GM12878 (cell line): ENCODE data around the gene RAET1E. TPM values are rescaled to one million over a fixed set of nuclear protein-coding genes. Genes with fewer than 3 reads are reported as not detected.
"Not testable (repeated sequence)": the region's sequence is repeated elsewhere in the genome, so short reads cannot be mapped to it uniquely, and the experiment has no call there.

Experiments
- ATAC-seq: fragments of 200-7000 bp; cut with Tn5 transposase; 3 replicates; pipeline ENCODE4 v1.9.1; 2020; ENCODE audit warnings: mild to moderate bottlenecking, moderate library complexity
- BruUV-seq: library from RNA; stranded (reverse); fragments of 400-500 nt; replicated peaks from 2 replicates; lab custom pipeline; 2021; lab: Mats Ljungman, UMichigan
- CTCF ChIA-PET: fragments of 300-600 bp; sonication (Branson Sonifier 250); formaldehyde crosslinking; extraction: SDS; loops from one replicate; lab custom pipeline; 2021; ENCODE audit warnings: inconsistent platforms; lab: Yijun Ruan, JAX
- POLR2A ChIA-PET: fragments of 350-600 bp; formaldehyde crosslinking; extraction: SDS; loops from one replicate; lab custom pipeline; 2021; ENCODE audit warnings: inconsistent platforms; lab: Charles Lee
- RAD21 ChIA-PET: fragments of 300-600 bp; sonication (Branson Sonifier 250); formaldehyde crosslinking; loops from one replicate; lab custom pipeline; 2023; ENCODE audit warnings: antibody characterized with exemption; ENCODE audit not compliant: unreplicated experiment; lab: Charles Lee
- SMC1A ChIA-PET: fragments of 300-600 bp; sonication (Branson Sonifier 250); formaldehyde crosslinking; loops from one replicate; lab custom pipeline; 2023; ENCODE audit not compliant: unreplicated experiment, uncharacterized antibody; lab: Charles Lee
- DNase-seq: peaks from one replicate; pipeline ENCODE4 v3.0.0-alpha.2; 2011; ENCODE audit warnings: low read depth, low spot score
- FAIRE-seq: peaks from 3 replicates; lab custom pipeline; 2011; peaks lifted over from hg19 to GRCh38; lab: Jason Lieb, UNC
- H2AFZ ChIP-seq: 2 replicates; pipeline ENCODE4 v1.6.0; 2011; ENCODE audit warnings: low read depth, low read length, control low read depth; ENCODE audit not compliant: control insufficient read depth
- H3K27ac ChIP-seq: 2 replicates; pipeline ENCODE4 v1.5.1; 2011; ENCODE audit warnings: control low read depth; ENCODE audit not compliant: control insufficient read depth, insufficient read depth
- H3K27me3 ChIP-seq, 2 experiments: replicated peaks in 1 of 2; 2 replicates each; pipeline versions ENCODE4 v1.6.0 to v1.6.1; 2011; ENCODE audit warnings: low read length in 1 of 2; ENCODE audit not compliant: control insufficient read depth in 2 of 2, insufficient read depth in 2 of 2
- H3K36me3 ChIP-seq, 2 experiments: 2 replicates each; pipeline ENCODE4 v1.5.1; 2011; ENCODE audit warnings: low read length in 1 of 2; ENCODE audit not compliant: control insufficient read depth in 2 of 2, insufficient read depth in 2 of 2
- H3K4me1 ChIP-seq: 2 replicates; pipeline ENCODE4 v1.6.1; 2011; ENCODE audit warnings: mild to moderate bottlenecking, low read length, moderate library complexity, mixed read lengths; ENCODE audit not compliant: control insufficient read depth, insufficient read depth
- H3K4me2 ChIP-seq: 2 replicates; pipeline ENCODE4 v1.6.0; 2011; ENCODE audit warnings: control low read depth; ENCODE audit not compliant: control insufficient read depth, insufficient read depth
- H3K4me3 ChIP-seq: fragments of 200-600 bp; sonication (generic); 2 replicates; pipeline ENCODE4 v1.5.1; 2016
- H3K79me2 ChIP-seq: 2 replicates; pipeline ENCODE4 v1.6.0; 2011; ENCODE audit warnings: low read length; ENCODE audit not compliant: control insufficient read depth, insufficient read depth
- H3K9ac ChIP-seq: 2 replicates; pipeline ENCODE4 v1.8.0; 2011; ENCODE audit warnings: low read length, control low read depth, mixed read lengths; ENCODE audit not compliant: control insufficient read depth, insufficient read depth
- H3K9me3 ChIP-seq: replicated peaks from 3 replicates; pipeline ENCODE4 v1.5.1; 2011; ENCODE audit warnings: mild to moderate bottlenecking, low read length; ENCODE audit not compliant: control insufficient read depth, insufficient read depth
- H4K20me1 ChIP-seq: 2 replicates; pipeline ENCODE4 v1.6.0; 2011; ENCODE audit not compliant: control insufficient read depth, insufficient read depth
- BACH1 ChIP-seq: fragments of 450-650 bp; IDR thresholded peaks from 2 replicates; pipeline ENCODE4 v1.6.1; 2017; ENCODE audit warnings: mild to moderate bottlenecking, borderline replicate concordance
- FOXK2 ChIP-seq: fragments of 450-650 bp; IDR thresholded peaks from 2 replicates; pipeline ENCODE4 v1.6.1; 2017; ENCODE audit warnings: mild to moderate bottlenecking, moderate library complexity
- HDGF ChIP-seq: fragments of 450-650 bp; IDR thresholded peaks from 2 replicates; pipeline ENCODE4 v1.6.1; 2016; ENCODE audit warnings: antibody characterized with exemption
- MXI1 ChIP-seq: fragments of 150-350 bp; IDR thresholded peaks from 2 replicates; pipeline ENCODE4 v1.6.1; 2011; ENCODE audit warnings: low read depth, mild to moderate bottlenecking, inconsistent platforms, low read length, improper control_type of control experiment
- SMC3 ChIP-seq: IDR thresholded peaks from 2 replicates; pipeline ENCODE4 v1.6.1; 2011; ENCODE audit warnings: low read length, improper control_type of control experiment, borderline replicate concordance
- STAT3 ChIP-seq: IDR thresholded peaks from 2 replicates; pipeline ENCODE4 v1.6.1; 2011; ENCODE audit warnings: low read depth, low read length, improper control_type of control experiment
- WGBS: methylation state at CpG from one replicate; pipeline ENCODE4 v1.1.6; 2016; ENCODE audit warnings: low lambda C conversion rate; ENCODE audit not compliant: insufficient replicate concordance, insufficient coverage; ENCODE audit errors: missing lambda C conversion rate; 5-methylcytosine and 5-hydroxymethylcytosine counted together
- in situ Hi-C: fragments of 300-500 bp; cut with MboI; formaldehyde crosslinking; loops from 9 replicates; pipeline ENCODE4 v1.14.3; 2018; ENCODE audit warnings: mixed read lengths
- intact Hi-C: fragments of 100-400 bp; cut with micrococcal nuclease; formaldehyde crosslinking; loops from one replicate; pipeline ENCODE4 v1.14.2; 2022; ENCODE audit not compliant: unreplicated experiment
- polyA plus RNA-seq, 11 experiments: library from polyadenylated mRNA; depleted of rRNA in 4 of 11; unstranded in 6 of 11; stranded (reverse) in 5 of 11; fragments of >200 nt; fragmentation: Nextera tagmentation in 4 of 11; fragmentation: Illumina TruSeq in 1 of 11; extraction: Ambion mirVana in 4 of 11; extraction: Trizol in 1 of 11; gene quantifications; 1 replicate in 1 of 11; 2 replicates in 10 of 11; pipeline versions ENCODE4 v1.2.1 to v1.2.3, GENCODE V29; 2011 to 2016; ENCODE audit warnings: inconsistent platforms in 2 of 11, missing spikeins in 2 of 11, low read depth in 1 of 11
- total RNA-seq, 4 experiments: library from RNA; depleted of rRNA in 3 of 4; stranded (reverse); fragments of >200 nt in 3 of 4; fragmentation: Illumina TruSeq in 1 of 4; extraction: Trizol in 1 of 4; gene quantifications; 2 replicates each; pipeline versions ENCODE4 v1.2.1 to v1.2.3, GENCODE V29; 2013 to 2021
- TF ChIP-seq, protein P1 (sequence below): fragments of 450-650 bp; IDR thresholded peaks from 2 replicates; pipeline ENCODE4 v1.6.1; 2017; ENCODE audit warnings: low read depth, mild to moderate bottlenecking, moderate library complexity

Gene RAET1E
- total and polyA plus RNA-seq, 10 of the 15 experiments (the other 5 are each of a cell fraction or from before 2014, with no cell fraction given): not detected

DNA sequence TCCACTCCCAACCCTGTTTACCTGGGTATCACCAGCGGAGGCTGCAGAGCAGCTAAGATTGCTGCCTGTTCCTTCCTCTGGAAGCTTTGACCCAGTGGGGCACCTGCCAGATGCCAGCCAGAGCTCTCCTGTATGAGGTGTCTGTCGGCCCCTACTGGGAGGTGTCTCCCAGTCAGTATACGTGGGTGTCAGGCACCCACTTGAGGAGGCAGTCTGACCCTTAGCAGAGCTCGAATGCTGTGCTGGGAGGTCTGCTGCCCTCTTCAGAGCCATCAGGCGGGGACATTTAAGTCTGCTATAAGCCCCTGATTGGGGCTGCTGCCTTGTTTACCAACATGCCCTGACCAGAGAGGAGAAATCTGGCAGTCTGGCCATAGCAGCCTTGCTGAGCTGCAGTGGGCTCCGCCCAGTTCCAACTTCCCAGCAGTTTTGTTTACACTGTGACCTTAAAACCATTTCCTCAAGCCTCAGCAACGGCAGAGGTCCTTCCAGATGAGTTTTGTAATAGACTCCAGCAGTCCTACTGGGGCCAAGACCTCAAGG is 2.8 kb downstream of the RAET1E start (continued):
- TF ChIP-seq, protein P1, sequence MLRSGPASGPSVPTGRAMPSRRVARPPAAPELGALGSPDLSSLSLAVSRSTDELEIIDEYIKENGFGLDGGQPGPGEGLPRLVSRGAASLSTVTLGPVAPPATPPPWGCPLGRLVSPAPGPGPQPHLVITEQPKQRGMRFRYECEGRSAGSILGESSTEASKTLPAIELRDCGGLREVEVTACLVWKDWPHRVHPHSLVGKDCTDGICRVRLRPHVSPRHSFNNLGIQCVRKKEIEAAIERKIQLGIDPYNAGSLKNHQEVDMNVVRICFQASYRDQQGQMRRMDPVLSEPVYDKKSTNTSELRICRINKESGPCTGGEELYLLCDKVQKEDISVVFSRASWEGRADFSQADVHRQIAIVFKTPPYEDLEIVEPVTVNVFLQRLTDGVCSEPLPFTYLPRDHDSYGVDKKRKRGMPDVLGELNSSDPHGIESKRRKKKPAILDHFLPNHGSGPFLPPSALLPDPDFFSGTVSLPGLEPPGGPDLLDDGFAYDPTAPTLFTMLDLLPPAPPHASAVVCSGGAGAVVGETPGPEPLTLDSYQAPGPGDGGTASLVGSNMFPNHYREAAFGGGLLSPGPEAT: no peak
- no peak for TF ChIP-seq HDGF

GRCh38 chr6:149891864-149892263 is 6.0 kb downstream of the RAET1E start:
- FAIRE-seq, BruUV-seq, H3K79me2 ChIP-seq, intact Hi-C loops, DNase-seq, H4K20me1 ChIP-seq, H3K4me2 ChIP-seq, H3K9ac ChIP-seq, SMC1A ChIA-PET, in situ Hi-C loops, H3K4me3 ChIP-seq, H3K4me1 ChIP-seq, H3K27me3 ChIP-seq, RAD21 ChIA-PET, CTCF ChIA-PET, H3K36me3 ChIP-seq, H3K27ac ChIP-seq, POLR2A ChIA-PET, H2AFZ ChIP-seq, H3K9me3 ChIP-seq, ATAC-seq: not testable (repeated sequence)
- WGBS: 15% methylated on average over 6 of the region's 6 CpGs

- 6% methylated on average over 3 of the region's 3 CpGs for WGBS
- BruUV-seq: no TSS peak
- Histone ChIP-seq H3K27me3 (no peaks in the 10 kb centered on the region; a peak in 2 of 4 replicates), H4K20me1 (no peaks in the 10 kb centered on the region), H3K36me3 (no peaks in the 10 kb centered on the region), H3K27ac (no peak overlapping the region), H3K9ac (no peak overlapping the region), H3K4me3 (no peak overlapping the region), H3K9me3 (no peaks in the 10 kb centered on the region), H3K4me2 (no peak overlapping the region), H3K79me2 (no peaks in the 10 kb centered on the region), H3K4me1 (no peaks in the 10 kb centered on the region), H2AFZ (no peak overlapping the region)
- no peak for ATAC-seq
- ChIA-PET SMC1A (no interaction called here), CTCF (no interaction called here), POLR2A (no interaction called here), RAD21 (no interaction called here)
- in situ Hi-C loops: no loop called here
- no peak for DNase-seq
- no peak for TF ChIP-seq FOXK2
- no peak for TF ChIP-seq SMC3
- no peak for TF ChIP-seq STAT3
- no peak for TF ChIP-seq MXI1
- no peak for TF ChIP-seq BACH1
- intact Hi-C loops: no loop called here
- no peak for FAIRE-seq
These were observed 6.7 kb downstream of the RAET1E start for GRCh38 chr6:149891259-149891658.
